Liver (tissue), 3 donors: ENCODE measurements around the gene UBAP2.

Source experiments
- FOXA1 ChIP-seq: IDR thresholded peaks from 2 replicates; pipeline ENCODE4 v1.6.1; 2016; ENCODE audit warnings: antibody characterized with exemption
- GABPA ChIP-seq, 2 donors: IDR thresholded peaks in 1 of 2; conservative IDR thresholded peaks in 1 of 2; 2 replicates each; pipeline ENCODE4 v1.6.1; 2016; ENCODE audit warnings: antibody characterized with exemption in 2 of 2, mild to moderate bottlenecking in 1 of 2, moderate library complexity in 1 of 2
- JUND ChIP-seq, 2 donors: IDR thresholded peaks; 2 replicates each; pipeline ENCODE4 v1.6.1; 2016; ENCODE audit warnings: antibody characterized with exemption in 2 of 2
- NR2F2 ChIP-seq: IDR thresholded peaks from 2 replicates; pipeline ENCODE4 v1.6.1; 2016; ENCODE audit warnings: antibody characterized with exemption
- RAD21 ChIP-seq, 2 donors: IDR thresholded peaks; 2 replicates each; pipeline ENCODE4 v1.6.1; 2016; ENCODE audit warnings: antibody characterized with exemption in 2 of 2, mild to moderate bottlenecking in 2 of 2
- RXRA ChIP-seq, 2 donors: IDR thresholded peaks; 2 replicates each; pipeline ENCODE4 v1.6.1; 2017 to 2018; ENCODE audit warnings: antibody characterized with exemption in 2 of 2, mild to moderate bottlenecking in 1 of 2
- SP1 ChIP-seq: IDR thresholded peaks from 2 replicates; pipeline ENCODE4 v1.6.1; 2018; ENCODE audit warnings: antibody characterized with exemption, mild to moderate bottlenecking
- TAF1 ChIP-seq: conservative IDR thresholded peaks from 2 replicates; pipeline ENCODE4 v1.6.1; 2016; ENCODE audit warnings: antibody characterized with exemption, mild to moderate bottlenecking
- YY1 ChIP-seq: IDR thresholded peaks from 2 replicates; pipeline ENCODE4 v1.6.1; 2016; ENCODE audit warnings: antibody characterized with exemption, mild to moderate bottlenecking
- TF ChIP-seq, protein P1 (sequence below): IDR thresholded peaks from 2 replicates; pipeline ENCODE4 v1.6.1; 2016; ENCODE audit warnings: antibody characterized with exemption, mild to moderate bottlenecking
- TF ChIP-seq, protein P2 (sequence below): fragments of 150-350 bp; IDR thresholded peaks from 2 replicates; pipeline ENCODE4 v1.5.1; 2017; ENCODE audit warnings: improper control_type of control experiment, low read depth, low read length; ENCODE audit not compliant: missing input control
- TF ChIP-seq, protein P3 (sequence below): IDR thresholded peaks from 2 replicates; pipeline ENCODE4 v1.6.1; 2016; ENCODE audit warnings: antibody characterized with exemption
- TF ChIP-seq, protein P4 (sequence below): IDR thresholded peaks from 2 replicates; pipeline ENCODE4 v1.6.1; 2016; ENCODE audit warnings: antibody characterized with exemption
- TF ChIP-seq, protein P5 (sequence below): IDR thresholded peaks from 2 replicates; pipeline ENCODE4 v1.6.1; 2016; ENCODE audit warnings: antibody characterized with exemption
- donor health status: healthy.
- donor health status: healthy.

DNA sequence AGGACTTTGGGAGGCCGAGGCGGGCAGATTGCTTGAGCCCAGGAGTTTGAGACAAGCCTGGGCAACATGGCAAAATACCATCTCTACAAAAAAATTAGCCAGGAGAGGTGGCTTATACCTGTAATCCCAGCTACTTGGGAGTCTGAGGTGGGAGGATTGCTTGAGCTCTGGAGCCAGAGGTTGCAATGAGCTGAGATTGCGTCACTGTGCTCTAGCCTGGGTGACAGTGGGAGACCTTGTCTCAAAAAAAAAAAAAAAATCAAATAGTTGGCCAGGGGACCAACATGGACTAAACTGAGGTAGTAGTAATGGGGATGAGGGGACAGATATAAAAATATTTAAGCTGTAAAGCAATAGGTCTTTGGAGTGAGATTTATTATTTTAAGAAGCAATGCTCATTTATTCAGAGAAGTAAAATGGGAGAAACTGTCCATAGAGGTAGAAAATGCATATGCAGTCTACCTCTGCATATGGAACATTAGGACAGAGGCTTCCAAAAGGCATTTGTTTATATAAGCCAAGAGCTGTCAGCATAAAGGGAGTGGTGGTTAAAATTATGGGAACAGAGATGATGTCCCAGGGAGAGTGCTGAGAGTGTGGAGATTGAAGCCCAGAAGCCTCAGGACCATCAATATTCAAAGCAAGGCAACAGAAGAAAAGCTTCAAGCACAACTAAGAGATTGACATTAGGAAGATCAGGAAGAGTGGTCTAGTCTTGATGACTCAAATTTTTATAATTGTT is 133.6 kb downstream of the UBAP2 start:
- TF ChIP-seq, protein P1, sequence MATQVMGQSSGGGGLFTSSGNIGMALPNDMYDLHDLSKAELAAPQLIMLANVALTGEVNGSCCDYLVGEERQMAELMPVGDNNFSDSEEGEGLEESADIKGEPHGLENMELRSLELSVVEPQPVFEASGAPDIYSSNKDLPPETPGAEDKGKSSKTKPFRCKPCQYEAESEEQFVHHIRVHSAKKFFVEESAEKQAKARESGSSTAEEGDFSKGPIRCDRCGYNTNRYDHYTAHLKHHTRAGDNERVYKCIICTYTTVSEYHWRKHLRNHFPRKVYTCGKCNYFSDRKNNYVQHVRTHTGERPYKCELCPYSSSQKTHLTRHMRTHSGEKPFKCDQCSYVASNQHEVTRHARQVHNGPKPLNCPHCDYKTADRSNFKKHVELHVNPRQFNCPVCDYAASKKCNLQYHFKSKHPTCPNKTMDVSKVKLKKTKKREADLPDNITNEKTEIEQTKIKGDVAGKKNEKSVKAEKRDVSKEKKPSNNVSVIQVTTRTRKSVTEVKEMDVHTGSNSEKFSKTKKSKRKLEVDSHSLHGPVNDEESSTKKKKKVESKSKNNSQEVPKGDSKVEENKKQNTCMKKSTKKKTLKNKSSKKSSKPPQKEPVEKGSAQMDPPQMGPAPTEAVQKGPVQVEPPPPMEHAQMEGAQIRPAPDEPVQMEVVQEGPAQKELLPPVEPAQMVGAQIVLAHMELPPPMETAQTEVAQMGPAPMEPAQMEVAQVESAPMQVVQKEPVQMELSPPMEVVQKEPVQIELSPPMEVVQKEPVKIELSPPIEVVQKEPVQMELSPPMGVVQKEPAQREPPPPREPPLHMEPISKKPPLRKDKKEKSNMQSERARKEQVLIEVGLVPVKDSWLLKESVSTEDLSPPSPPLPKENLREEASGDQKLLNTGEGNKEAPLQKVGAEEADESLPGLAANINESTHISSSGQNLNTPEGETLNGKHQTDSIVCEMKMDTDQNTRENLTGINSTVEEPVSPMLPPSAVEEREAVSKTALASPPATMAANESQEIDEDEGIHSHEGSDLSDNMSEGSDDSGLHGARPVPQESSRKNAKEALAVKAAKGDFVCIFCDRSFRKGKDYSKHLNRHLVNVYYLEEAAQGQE: no peak
- TF ChIP-seq, protein P2, sequence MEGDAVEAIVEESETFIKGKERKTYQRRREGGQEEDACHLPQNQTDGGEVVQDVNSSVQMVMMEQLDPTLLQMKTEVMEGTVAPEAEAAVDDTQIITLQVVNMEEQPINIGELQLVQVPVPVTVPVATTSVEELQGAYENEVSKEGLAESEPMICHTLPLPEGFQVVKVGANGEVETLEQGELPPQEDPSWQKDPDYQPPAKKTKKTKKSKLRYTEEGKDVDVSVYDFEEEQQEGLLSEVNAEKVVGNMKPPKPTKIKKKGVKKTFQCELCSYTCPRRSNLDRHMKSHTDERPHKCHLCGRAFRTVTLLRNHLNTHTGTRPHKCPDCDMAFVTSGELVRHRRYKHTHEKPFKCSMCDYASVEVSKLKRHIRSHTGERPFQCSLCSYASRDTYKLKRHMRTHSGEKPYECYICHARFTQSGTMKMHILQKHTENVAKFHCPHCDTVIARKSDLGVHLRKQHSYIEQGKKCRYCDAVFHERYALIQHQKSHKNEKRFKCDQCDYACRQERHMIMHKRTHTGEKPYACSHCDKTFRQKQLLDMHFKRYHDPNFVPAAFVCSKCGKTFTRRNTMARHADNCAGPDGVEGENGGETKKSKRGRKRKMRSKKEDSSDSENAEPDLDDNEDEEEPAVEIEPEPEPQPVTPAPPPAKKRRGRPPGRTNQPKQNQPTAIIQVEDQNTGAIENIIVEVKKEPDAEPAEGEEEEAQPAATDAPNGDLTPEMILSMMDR: no peak
- TF ChIP-seq, protein P3, sequence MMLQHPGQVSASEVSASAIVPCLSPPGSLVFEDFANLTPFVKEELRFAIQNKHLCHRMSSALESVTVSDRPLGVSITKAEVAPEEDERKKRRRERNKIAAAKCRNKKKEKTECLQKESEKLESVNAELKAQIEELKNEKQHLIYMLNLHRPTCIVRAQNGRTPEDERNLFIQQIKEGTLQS: no peak
- no peak for TF ChIP-seq YY1
- TF ChIP-seq TAF1: no peak
- TF ChIP-seq, protein P4, sequence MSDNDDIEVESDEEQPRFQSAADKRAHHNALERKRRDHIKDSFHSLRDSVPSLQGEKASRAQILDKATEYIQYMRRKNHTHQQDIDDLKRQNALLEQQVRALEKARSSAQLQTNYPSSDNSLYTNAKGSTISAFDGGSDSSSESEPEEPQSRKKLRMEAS: no peak
- TF ChIP-seq JUND (IDR thresholded peaks at IDR 0.05): no peak
- TF ChIP-seq RAD21 (IDR thresholded peaks at IDR 0.05): no peak
- TF ChIP-seq NR2F2: no peak
- no peak for TF ChIP-seq SP1
- TF ChIP-seq, protein P5, sequence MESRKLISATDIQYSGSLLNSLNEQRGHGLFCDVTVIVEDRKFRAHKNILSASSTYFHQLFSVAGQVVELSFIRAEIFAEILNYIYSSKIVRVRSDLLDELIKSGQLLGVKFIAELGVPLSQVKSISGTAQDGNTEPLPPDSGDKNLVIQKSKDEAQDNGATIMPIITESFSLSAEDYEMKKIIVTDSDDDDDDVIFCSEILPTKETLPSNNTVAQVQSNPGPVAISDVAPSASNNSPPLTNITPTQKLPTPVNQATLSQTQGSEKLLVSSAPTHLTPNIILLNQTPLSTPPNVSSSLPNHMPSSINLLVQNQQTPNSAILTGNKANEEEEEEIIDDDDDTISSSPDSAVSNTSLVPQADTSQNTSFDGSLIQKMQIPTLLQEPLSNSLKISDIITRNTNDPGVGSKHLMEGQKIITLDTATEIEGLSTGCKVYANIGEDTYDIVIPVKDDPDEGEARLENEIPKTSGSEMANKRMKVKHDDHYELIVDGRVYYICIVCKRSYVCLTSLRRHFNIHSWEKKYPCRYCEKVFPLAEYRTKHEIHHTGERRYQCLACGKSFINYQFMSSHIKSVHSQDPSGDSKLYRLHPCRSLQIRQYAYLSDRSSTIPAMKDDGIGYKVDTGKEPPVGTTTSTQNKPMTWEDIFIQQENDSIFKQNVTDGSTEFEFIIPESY: no peak
- TF ChIP-seq GABPA (IDR thresholded peaks at IDR 0.05 in 1 of 2, conservative IDR thresholded peaks at IDR 0.05 in 1 of 2): no peak
- TF ChIP-seq RXRA (IDR thresholded peaks at IDR 0.05): no peak
- no peak for TF ChIP-seq FOXA1
